Dendritic cell treated with granulocyte-macrophage colony-stimulating factor and Interleukin-4, amounts not matched to agents 40 ng/mL and 50 ng/mL, for 4 days (primary cell): Measurements from ENCODE around the gene GSC2.

Source experiments
- H3K27ac Mint-ChIP-seq: one replicate; pipeline ENCODE4 v1.8.0; 2022; ENCODE audit warnings: mild to moderate bottlenecking, mixed read lengths
- H3K27me3 Mint-ChIP-seq: one replicate; pipeline ENCODE4 v1.8.0; 2022; ENCODE audit warnings: mild to moderate bottlenecking, mixed read lengths
- H3K36me3 Mint-ChIP-seq: one replicate; pipeline ENCODE4 v1.8.0; 2022; ENCODE audit warnings: low read depth, mixed read lengths
- H3K4me1 Mint-ChIP-seq: one replicate; pipeline ENCODE4 v1.8.0; 2022; ENCODE audit warnings: low read depth, mixed read lengths
- H3K4me3 Mint-ChIP-seq: one replicate; pipeline ENCODE4 v1.8.0; 2022; ENCODE audit warnings: mild to moderate bottlenecking, moderate library complexity, mixed read lengths
- H3K9me3 Mint-ChIP-seq: one replicate; pipeline ENCODE4 v1.8.0; 2022; ENCODE audit warnings: mixed read lengths
- intact Hi-C: fragments of 100-400 bp; cut with micrococcal nuclease; formaldehyde crosslinking; loops from one replicate; pipeline ENCODE4 v1.15.0; 2022

Gene GSC2

DNA sequence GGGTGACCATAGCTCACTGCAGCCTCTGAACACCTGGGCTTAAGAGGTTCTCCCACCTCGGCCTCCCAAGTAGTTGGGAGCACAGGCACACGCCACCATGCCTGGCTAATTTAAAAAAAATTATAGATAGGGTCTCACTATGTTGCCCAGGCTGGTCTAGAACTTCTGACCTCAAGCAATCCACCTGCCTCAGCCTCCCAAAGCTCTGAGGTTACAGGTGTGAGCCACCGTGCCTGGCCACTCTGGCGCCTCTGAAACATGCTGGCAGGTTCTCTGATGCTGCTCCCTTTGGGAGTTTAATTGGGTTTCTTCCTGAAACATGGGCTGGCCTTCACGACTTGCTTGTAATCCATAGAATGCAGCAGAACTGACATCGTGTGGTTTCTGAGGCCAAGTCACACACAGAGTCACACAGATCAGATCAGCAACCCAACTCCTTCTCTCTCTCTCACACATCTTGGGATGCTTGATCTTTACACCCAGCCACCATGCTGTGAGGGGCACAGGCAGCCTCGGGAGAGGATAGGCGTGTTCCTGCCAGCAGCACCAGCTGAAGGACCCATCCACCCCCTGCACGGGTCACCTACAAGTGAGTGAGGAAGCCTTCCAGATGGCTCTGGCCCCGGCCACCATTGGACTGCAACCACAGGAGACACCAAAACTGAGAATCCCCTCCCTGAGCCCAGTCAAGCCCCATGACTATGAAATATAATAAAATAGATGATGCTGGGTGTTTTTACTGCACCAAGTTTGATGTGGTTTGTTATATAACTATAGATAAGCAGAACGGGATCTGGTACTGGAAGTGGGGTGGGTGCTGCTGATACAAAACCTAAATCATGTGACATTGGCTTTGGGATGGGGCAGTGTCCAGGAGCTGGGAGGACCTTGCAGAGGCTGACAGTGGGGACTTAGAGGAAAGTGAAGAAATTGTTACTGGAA lies 3.1 kb upstream of the GSC2 start:
- H3K4me1 Mint-ChIP-seq: peaks cover 4% of the 10 kb centered on the region
- intact Hi-C loops: no loop called here
- H3K27ac Mint-ChIP-seq: no peak overlapping the region
- H3K9me3 Mint-ChIP-seq: no peaks in the 10 kb centered on the region
- no peaks in the 10 kb centered on the region for H3K36me3 Mint-ChIP-seq
- H3K27me3 Mint-ChIP-seq: peaks cover 58% of the 10 kb centered on the region
- H3K4me3 Mint-ChIP-seq: no peak overlapping the region

- peaks cover 74% of the 10 kb centered on the region for H3K27me3 Mint-ChIP-seq
Observed at GRCh38 chr22:19151329-19152191, 1.5 kb upstream of the GSC2 start.

GRCh38 chr22:19150482-19151328 lies 613 bp upstream of the GSC2 start:
- H3K4me3 Mint-ChIP-seq: no peak overlapping the region
- no peak overlapping the region for H3K27ac Mint-ChIP-seq
- intact Hi-C loops: no loop called here
- peaks cover 4% of the 10 kb centered on the region for H3K4me1 Mint-ChIP-seq
- no peaks in the 10 kb centered on the region for H3K36me3 Mint-ChIP-seq
- H3K27me3 Mint-ChIP-seq: peaks cover 77% of the 10 kb centered on the region
- H3K9me3 Mint-ChIP-seq: no peaks in the 10 kb centered on the region

More at GRCh38 chr22:19151329-19152191, 1.5 kb upstream of the GSC2 start:
- H3K27ac Mint-ChIP-seq: no peak overlapping the region
- H3K4me1 Mint-ChIP-seq: peaks cover 4% of the 10 kb centered on the region
- no peaks in the 10 kb centered on the region for H3K9me3 Mint-ChIP-seq
- intact Hi-C loops: no loop called here
- H3K36me3 Mint-ChIP-seq: no peaks in the 10 kb centered on the region
- H3K4me3 Mint-ChIP-seq: no peak overlapping the region

GRCh38 chr22:19149047-19149883 lies 827 bp downstream of the GSC2 start:
- H3K36me3 Mint-ChIP-seq: peaks cover 5% of the 10 kb centered on the region
- intact Hi-C loops: loop anchor here (10.0 kb wide), 2 partner anchors 326 to 566 kb away; partner anchors contain the start of genes CDC45, SEPTIN5 and UFD1
- H3K27ac Mint-ChIP-seq: no peak overlapping the region
- H3K27me3 Mint-ChIP-seq: peaks cover 73% of the 10 kb centered on the region
- no peak overlapping the region for H3K4me3 Mint-ChIP-seq
- peaks cover 7% of the 10 kb centered on the region for H3K4me1 Mint-ChIP-seq
- H3K9me3 Mint-ChIP-seq: no peaks in the 10 kb centered on the region

GRCh38 chr22:19148417-19149046 lies 1.6 kb downstream of the GSC2 start:
- Mint-ChIP-seq H3K27ac (no peak overlapping the region), H3K4me1 (peaks cover 14% of the 10 kb centered on the region)

GRCh38 chr22:19147195-19147780 lies 2.8 kb downstream of the GSC2 start:
- intact Hi-C loops: loop anchor here (10.0 kb wide), 2 partner anchors 328 to 568 kb away; partner anchors contain the start of genes CDC45, SEPTIN5 and UFD1
- H3K4me3 Mint-ChIP-seq: no peak overlapping the region
- no peak overlapping the region for H3K27ac Mint-ChIP-seq

More at GRCh38 chr22:19148417-19149046, 1.6 kb downstream of the GSC2 start:
- Mint-ChIP-seq H3K27me3 (peaks cover 68% of the 10 kb centered on the region), H3K9me3 (no peaks in the 10 kb centered on the region), H3K36me3 (peaks cover 10% of the 10 kb centered on the region), H3K4me3 (no peak overlapping the region)
- intact Hi-C loops: loop anchor here (10.0 kb wide), 2 partner anchors 326 to 566 kb away; partner anchors contain the start of genes CDC45, SEPTIN5 and UFD1

DNA sequence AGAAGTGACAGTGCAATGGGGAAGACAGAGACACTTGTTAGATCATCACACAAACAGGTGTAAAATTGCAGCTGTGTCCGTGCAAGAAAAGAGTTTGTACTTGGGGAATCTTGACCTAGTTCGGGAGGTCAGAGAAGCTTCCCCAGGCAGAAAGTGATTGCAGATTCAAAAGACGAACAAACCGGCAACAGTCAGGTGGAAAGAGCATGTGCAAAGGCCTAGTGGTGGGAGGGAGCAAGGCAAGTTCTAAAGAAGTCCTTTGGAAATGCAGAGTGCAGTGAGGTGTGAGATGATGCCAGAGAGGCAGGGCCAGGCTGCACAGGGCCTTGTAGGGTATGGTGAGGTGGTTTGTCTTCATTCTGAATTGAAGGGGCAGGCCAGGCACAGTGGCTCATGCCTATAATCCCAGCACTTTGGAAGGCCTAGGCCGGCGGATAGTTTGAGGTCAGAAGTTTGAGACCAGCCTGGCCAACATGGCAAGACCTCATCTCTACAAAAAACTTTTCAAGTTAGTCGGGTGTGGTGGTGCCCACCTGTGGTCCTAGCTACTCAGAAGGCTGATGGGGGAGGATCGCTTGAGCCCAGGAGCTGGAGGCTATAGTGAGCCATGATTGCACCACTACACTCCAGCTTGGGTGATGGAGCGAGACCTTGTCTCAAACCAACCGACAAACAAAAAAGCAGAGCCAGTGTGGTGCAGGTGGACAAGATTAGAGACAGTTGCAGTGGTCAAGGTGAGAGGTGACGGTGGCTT lies 3.7 kb downstream of the GSC2 start:
- H3K4me1 Mint-ChIP-seq: peaks cover 18% of the 10 kb centered on the region
- peaks cover 46% of the 10 kb centered on the region for H3K27me3 Mint-ChIP-seq

More at GRCh38 chr22:19147195-19147780, 2.8 kb downstream of the GSC2 start:
- peaks cover 55% of the 10 kb centered on the region for H3K27me3 Mint-ChIP-seq
- H3K4me1 Mint-ChIP-seq: peaks cover 18% of the 10 kb centered on the region
- no peaks in the 10 kb centered on the region for H3K9me3 Mint-ChIP-seq
- H3K36me3 Mint-ChIP-seq: peaks cover 16% of the 10 kb centered on the region

GRCh38 chr22:19143967-19144400 lies 6.1 kb downstream of the GSC2 start:
- Mint-ChIP-seq H3K27ac (peak overlapping the region; percentile 94), H3K36me3 (peaks cover 49% of the 10 kb centered on the region), H3K4me3 (peak overlapping the region; percentile 100), H3K9me3 (no peaks in the 10 kb centered on the region), H3K4me1 (peaks cover 14% of the 10 kb centered on the region), H3K27me3 (peaks cover 30% of the 10 kb centered on the region)
- intact Hi-C loops: loop anchor here (1.0 to 10.0 kb wide), 4 partner anchors 22 to 571 kb away; partner anchors contain the start of genes CDC45, DGCR2, SEPTIN5 and SLC25A1

More for the DNA sequence above, 3.7 kb downstream of the GSC2 start:
- Mint-ChIP-seq H3K4me3 (no peak overlapping the region), H3K36me3 (peaks cover 25% of the 10 kb centered on the region), H3K9me3 (no peaks in the 10 kb centered on the region), H3K27ac (no peak overlapping the region)
- intact Hi-C loops: loop anchor here (10.0 kb wide), 2 partner anchors 328 to 568 kb away; partner anchors contain the start of genes CDC45, SEPTIN5 and UFD1

- intact Hi-C loops: loop anchor here (10.0 kb wide), 2 partner anchors 332 to 572 kb away; partner anchors contain the start of genes CDC45, SEPTIN5 and UFD1
- H3K27ac Mint-ChIP-seq: peak overlapping the region; percentile 94
- H3K36me3 Mint-ChIP-seq: peaks cover 56% of the 10 kb centered on the region
- no peak overlapping the region for H3K4me3 Mint-ChIP-seq
- peaks cover 22% of the 10 kb centered on the region for H3K27me3 Mint-ChIP-seq
- H3K9me3 Mint-ChIP-seq: no peaks in the 10 kb centered on the region
- H3K4me1 Mint-ChIP-seq: peaks cover 14% of the 10 kb centered on the region
Observed at GRCh38 chr22:19143212-19143611, 6.9 kb downstream of the GSC2 start.

GRCh38 chr22:19142394-19142793 lies 7.7 kb downstream of the GSC2 start:
- H3K9me3 Mint-ChIP-seq: no peaks in the 10 kb centered on the region
- no peak overlapping the region for H3K27ac Mint-ChIP-seq
- intact Hi-C loops: loop anchor here (10.0 kb wide), 2 partner anchors 332 to 572 kb away; partner anchors contain the start of genes CDC45, SEPTIN5 and UFD1
- no peak overlapping the region for H3K4me3 Mint-ChIP-seq
- peaks cover 65% of the 10 kb centered on the region for H3K36me3 Mint-ChIP-seq
- H3K27me3 Mint-ChIP-seq: peaks cover 14% of the 10 kb centered on the region
- peaks cover 14% of the 10 kb centered on the region for H3K4me1 Mint-ChIP-seq

DNA sequence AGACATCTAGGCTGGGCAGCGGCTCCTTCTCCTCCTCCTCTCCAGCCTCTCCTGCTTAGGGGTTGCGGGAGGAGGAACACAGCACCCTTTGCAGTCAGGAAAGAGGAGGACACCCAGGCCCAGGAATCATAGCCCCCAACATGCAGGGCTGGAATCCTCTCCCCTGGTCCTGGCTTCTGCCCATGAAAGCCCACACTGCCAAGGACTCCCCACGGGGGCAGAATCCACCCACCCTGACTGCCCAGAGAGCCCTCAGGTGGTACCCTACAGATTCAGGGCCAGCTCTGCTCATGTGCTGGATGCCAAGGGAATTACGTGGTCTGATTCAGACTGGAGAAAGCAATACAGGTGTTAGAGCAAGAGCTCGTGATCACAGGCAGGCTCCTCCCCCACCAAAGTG lies 10.1 kb downstream of the GSC2 start:
- intact Hi-C loops: loop anchor here (10.0 kb wide), 2 partner anchors 335 to 575 kb away; partner anchors contain the start of genes CDC45, SEPTIN5 and UFD1
- peaks cover 14% of the 10 kb centered on the region for H3K4me1 Mint-ChIP-seq

More for the DNA sequence above, 10.1 kb downstream of the GSC2 start:
- H3K9me3 Mint-ChIP-seq: no peaks in the 10 kb centered on the region
- H3K36me3 Mint-ChIP-seq: peaks cover 87% of the 10 kb centered on the region
- no peak overlapping the region for H3K27ac Mint-ChIP-seq
- H3K27me3 Mint-ChIP-seq: no peaks in the 10 kb centered on the region
- H3K4me3 Mint-ChIP-seq: no peak overlapping the region
